Lower leg skin (tissue), 4 donors: ENCODE data around the gene CD46. TPM values are rescaled to one million over a fixed set of nuclear protein-coding genes. Genes with fewer than 3 reads are reported as not detected.
A peak's percentile ranks its signal among the peaks of the same experiment; 100 is the strongest.

Experiments used
- DNase-seq, 2 donors: peaks; one replicate each; pipeline ENCODE4 v3.0.0-alpha.2; 2019; ENCODE audit warnings: low spot score in 2 of 2
- H3K4me3 ChIP-seq: fragments of 200-600 bp; sonication (generic); 2 replicates; pipeline ENCODE4 v1.5.1; 2017; ENCODE audit warnings: mild to moderate bottlenecking, low read depth; ENCODE audit not compliant: poor library complexity, severe bottlenecking
- POLR2A ChIP-seq, 2 donors: fragments of 450-650 bp; IDR thresholded peaks; one replicate each; pipeline ENCODE4 v1.6.1; 2016 to 2017; ENCODE audit warnings: antibody characterized with exemption in 2 of 2, mild to moderate bottlenecking in 1 of 2, moderate library complexity in 1 of 2
- WGBS, 2 donors: methylation state at CpG; one replicate each; pipeline ENCODE4 v1.1.5; 2018; 5-methylcytosine and 5-hydroxymethylcytosine counted together
- intact Hi-C: fragments of 100-400 bp; cut with DNase I; formaldehyde crosslinking; loops from one replicate; pipeline ENCODE4 v1.15.0; 2023; ENCODE audit warnings: low total_unique reads
- total RNA-seq, 4 donors: library from RNA; depleted of rRNA; stranded (reverse); fragments of >200 nt; gene quantifications; one replicate each; pipeline ENCODE4 v1.1.0, GENCODE V29; 2016
- TF ChIP-seq, protein P1 (sequence below), 3 donors: fragments of 450-650 bp; IDR thresholded peaks; one replicate each; pipeline ENCODE4 v1.5.1; 2016; ENCODE audit warnings: antibody characterized with exemption in 3 of 3, mild to moderate bottlenecking in 3 of 3, moderate library complexity in 2 of 3

Gene CD46
- total RNA-seq, 4 donors from 2014 or later, result 63.3 to 89.4 (median 76.2) TPM

DNA sequence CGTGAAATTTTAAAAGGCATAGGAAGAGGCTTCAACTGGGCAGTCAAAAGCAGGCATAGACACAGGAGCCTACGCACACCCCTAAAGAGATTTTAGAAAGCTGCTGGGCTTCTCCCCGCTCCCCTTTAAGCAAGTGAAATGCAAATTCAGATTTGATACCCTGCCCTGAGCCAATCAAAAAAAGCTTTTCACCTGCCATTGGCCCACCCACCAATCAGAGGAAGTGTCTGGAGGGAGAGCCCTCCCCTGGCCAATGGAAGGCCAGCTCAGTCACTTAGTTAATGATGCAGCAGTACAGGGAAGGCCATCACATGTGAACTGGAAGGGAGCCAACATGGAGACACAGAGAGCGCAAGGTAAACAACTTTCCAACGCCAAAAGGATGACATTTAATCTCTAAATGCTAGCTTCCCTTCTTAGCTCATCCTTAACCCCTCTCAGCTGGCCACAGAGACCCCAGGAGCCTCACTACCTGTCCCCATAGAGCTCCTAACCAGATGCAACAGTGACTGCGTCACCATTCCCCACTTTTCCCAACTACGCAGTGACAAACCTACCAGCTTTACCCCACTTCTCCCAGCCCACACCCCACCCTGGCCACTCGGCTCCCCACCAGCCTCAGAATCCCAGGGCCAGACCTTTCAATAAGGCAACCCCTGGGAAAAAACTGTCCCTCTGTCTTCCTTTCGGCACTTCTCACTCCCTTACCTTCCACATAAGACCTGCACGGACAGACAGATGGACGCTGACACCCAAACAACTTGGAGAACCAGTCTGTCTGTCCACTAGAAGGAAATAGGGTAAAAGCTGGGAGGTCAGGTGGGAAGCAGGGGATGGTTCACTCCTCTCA is 71.0 kb downstream of the CD46 start:
- peak overlapping the region; percentile 32 for H3K4me3 ChIP-seq
- 62 to 69% methylated on average over 11 of the region's 11 CpGs for WGBS, 2 donors
- peak; percentile 90 to 95 for DNase-seq
- intact Hi-C loops, result no loop called here
- TF ChIP-seq, protein P1, sequence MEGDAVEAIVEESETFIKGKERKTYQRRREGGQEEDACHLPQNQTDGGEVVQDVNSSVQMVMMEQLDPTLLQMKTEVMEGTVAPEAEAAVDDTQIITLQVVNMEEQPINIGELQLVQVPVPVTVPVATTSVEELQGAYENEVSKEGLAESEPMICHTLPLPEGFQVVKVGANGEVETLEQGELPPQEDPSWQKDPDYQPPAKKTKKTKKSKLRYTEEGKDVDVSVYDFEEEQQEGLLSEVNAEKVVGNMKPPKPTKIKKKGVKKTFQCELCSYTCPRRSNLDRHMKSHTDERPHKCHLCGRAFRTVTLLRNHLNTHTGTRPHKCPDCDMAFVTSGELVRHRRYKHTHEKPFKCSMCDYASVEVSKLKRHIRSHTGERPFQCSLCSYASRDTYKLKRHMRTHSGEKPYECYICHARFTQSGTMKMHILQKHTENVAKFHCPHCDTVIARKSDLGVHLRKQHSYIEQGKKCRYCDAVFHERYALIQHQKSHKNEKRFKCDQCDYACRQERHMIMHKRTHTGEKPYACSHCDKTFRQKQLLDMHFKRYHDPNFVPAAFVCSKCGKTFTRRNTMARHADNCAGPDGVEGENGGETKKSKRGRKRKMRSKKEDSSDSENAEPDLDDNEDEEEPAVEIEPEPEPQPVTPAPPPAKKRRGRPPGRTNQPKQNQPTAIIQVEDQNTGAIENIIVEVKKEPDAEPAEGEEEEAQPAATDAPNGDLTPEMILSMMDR (IDR thresholded peaks at IDR 0.05), result no peak
- no peak for TF ChIP-seq POLR2A (IDR thresholded peaks at IDR 0.05)

- 42 to 50% methylated on average over 19 of the region's 19 CpGs for WGBS, 2 donors
- intact Hi-C loops, result no loop called here
- no peak for DNase-seq
- peak overlapping the region; percentile 32 for H3K4me3 ChIP-seq
- TF ChIP-seq, protein P1 (IDR thresholded peaks at IDR 0.05), result no peak
- TF ChIP-seq POLR2A (IDR thresholded peaks at IDR 0.05), result no peak
These were observed 71.7 kb downstream of the CD46 start for GRCh38 chr1:207823531-207823879.

DNA sequence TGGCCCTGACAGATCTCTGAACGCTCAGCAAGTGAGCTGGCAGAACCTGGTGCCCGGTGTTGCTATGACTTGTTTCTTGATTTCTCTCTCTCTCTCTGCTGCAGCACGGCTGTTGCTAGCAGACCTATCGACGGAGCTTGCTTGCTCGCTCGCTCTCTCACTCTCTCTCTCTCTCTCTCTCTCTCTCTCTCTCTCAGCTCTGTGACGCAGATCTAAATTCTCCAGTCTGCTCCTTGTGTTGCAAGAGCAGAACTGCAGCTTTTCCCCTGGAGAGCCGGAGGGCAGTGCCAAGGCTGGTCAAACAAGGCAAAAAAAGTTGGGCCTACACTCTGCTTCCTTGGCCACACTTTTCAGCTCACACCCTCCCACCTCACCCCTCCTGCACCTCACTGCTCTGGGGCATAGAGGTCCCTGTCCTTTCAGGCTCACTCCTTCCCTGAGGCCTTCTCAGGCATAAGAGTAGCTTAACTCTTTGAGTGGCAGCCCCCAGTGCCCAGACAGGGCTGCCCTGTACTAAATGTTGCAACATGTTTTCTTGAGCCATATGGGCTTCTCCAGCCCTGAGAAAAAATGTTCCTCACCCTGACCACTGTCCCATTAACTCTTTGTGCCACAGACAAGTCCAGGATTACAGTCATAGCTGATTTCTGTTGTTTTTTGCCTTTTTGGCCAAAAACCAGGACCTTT is 72.2 kb downstream of the CD46 start:
- H3K4me3 ChIP-seq, result peak overlapping the region; percentile 32
- intact Hi-C loops, result no loop called here
- TF ChIP-seq, protein P1 (IDR thresholded peaks at IDR 0.05), result peak in 1 of 3 donors; percentile 98
- peak in 1 of 2 donors; percentile 33 for TF ChIP-seq POLR2A (IDR thresholded peaks at IDR 0.05)
- DNase-seq, result peak; percentile 87 to 94
- WGBS, 2 donors, result 6 to 9% methylated on average over 9 of the region's 9 CpGs

DNA sequence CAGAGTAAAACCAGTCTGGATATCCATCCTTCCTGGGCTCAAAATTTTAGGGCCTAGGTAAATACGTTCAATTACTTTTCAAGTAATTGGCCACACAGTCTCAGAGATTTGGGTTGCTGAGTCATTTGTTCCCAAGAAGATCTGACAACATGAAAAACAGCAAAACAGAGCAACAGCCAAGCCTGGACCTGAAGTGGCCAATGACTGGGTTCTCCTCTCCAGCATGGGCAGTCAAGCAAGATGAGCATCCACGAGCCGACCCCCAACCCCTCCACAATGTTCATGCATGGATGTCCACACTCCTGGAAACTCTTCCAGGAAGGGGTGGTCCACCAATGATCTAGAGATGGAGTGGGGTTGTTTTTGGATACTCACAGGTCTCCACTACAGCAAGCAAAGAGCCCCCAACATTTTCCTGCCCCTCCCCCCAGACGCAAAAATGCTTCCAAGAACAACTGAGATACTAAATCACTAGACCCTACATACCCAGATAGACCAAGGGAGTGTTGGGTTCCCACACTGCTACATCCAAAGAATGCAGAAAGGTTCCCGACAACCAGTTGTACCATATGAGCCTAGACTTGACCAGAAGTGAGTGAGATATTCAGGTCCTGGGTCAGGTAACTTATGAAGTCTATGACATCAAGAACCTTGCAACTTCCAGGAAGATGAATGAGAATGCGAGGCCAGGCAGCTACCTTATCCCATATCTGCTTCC is 73.0 kb downstream of the CD46 start:
- peak in 1 of 2 donors; percentile 87 for DNase-seq
- intact Hi-C loops, result loop anchor here (5.0 kb wide), 1 partner anchor 137 kb away; no protein-coding TSS in a partner anchor
- 76 to 80% methylated on average over 6 of the region's 6 CpGs for WGBS, 2 donors
- TF ChIP-seq, protein P1 (IDR thresholded peaks at IDR 0.05), result no peak
- TF ChIP-seq POLR2A (IDR thresholded peaks at IDR 0.05), result no peak
- no peak overlapping the region for H3K4me3 ChIP-seq

DNA sequence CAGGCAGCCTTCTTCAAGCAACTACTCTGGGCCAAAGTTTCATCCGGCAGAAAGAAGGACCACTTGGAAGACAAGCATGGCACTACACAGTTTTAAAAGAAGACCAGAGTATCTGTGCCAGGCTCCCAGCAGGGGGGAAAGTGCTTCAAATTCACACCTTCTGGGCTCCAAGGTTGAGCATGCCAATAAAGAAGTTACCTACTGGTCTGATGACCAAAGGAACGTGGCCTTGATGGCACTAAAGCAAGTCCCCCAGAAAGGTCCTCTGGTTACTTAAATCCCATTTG is 73.5 kb downstream of the CD46 start:
- 87 to 90% methylated on average over 2 of the region's 2 CpGs for WGBS, 2 donors
- TF ChIP-seq POLR2A (IDR thresholded peaks at IDR 0.05), result no peak
- TF ChIP-seq, protein P1 (IDR thresholded peaks at IDR 0.05), result no peak
- intact Hi-C loops, result loop anchor here (5.0 kb wide), 1 partner anchor 137 kb away; no protein-coding TSS in a partner anchor
- peak in 1 of 2 donors; percentile 76 for DNase-seq
- no peak overlapping the region for H3K4me3 ChIP-seq
